GM21390 (cell line): ENCODE measurements around the gene ALDH1A2.

Source experiments
- ATAC-seq: cut with Tn5 transposase; IDR thresholded peaks from one replicate; pipeline ENCODE4 v1.9.1; 2021; ENCODE audit not compliant: unreplicated experiment

Gene ALDH1A2

GRCh38 chr15:57910672-57911071 is 154.8 kb downstream of the ALDH1A2 start:
- no peak for ATAC-seq

GRCh38 chr15:57909388-57909787 is 156.1 kb downstream of the ALDH1A2 start:
- no peak for ATAC-seq

- no peak for ATAC-seq
Measured at GRCh38 chr15:57903626-57904025, 161.9 kb downstream of the ALDH1A2 start.
